Right lobe of liver (tissue), 6 donors: ENCODE measurements around the gene STPG3. TPM values are rescaled to one million over a fixed set of nuclear protein-coding genes. Genes with fewer than 3 reads are reported as not detected.

Source experiments
- ATAC-seq, 4 donors: fragments of 200-7000 bp; cut with Tn5 transposase; one replicate each; pipeline ENCODE4 v1.9.1; 2020; ENCODE audit warnings: mild to moderate bottlenecking in 4 of 4, moderate library complexity in 4 of 4
- DNase-seq, 3 donors: peaks; one replicate each; pipeline ENCODE4 v3.0.0-alpha.2; 2020
- H3K27ac ChIP-seq, 3 donors: fragments of 200-600 bp; one replicate each; pipeline ENCODE4 v1.8.0; 2022
- H3K27me3 ChIP-seq, 2 donors: fragments of 200-600 bp; one replicate each; pipeline ENCODE4 v1.8.0; 2022
- H3K36me3 ChIP-seq, 4 donors: fragments of 200-600 bp; sonication (generic) in 1 of 4; one replicate each; pipeline versions ENCODE4 v1.5.1 to v1.8.0; 2017 to 2022; ENCODE audit warnings: control low read depth in 1 of 4
- H3K4me1 ChIP-seq, 4 donors: fragments of 200-600 bp; sonication (generic) in 1 of 4; one replicate each; pipeline versions ENCODE4 v1.5.1 to v1.8.0; 2017 to 2022; ENCODE audit warnings: control low read depth in 1 of 4
- H3K4me3 ChIP-seq, 3 donors: fragments of 200-600 bp; one replicate each; pipeline ENCODE4 v1.8.0; 2022
- H3K9me3 ChIP-seq, 4 donors: fragments of 200-600 bp; sonication (generic) in 1 of 4; one replicate each; pipeline versions ENCODE4 v1.5.1 to v1.8.0; 2017 to 2022; ENCODE audit warnings: control low read depth in 1 of 4
- POLR2A ChIP-seq: fragments of 450-650 bp; IDR thresholded peaks from one replicate; pipeline ENCODE4 v1.6.1; 2017; ENCODE audit warnings: antibody characterized with exemption, mild to moderate bottlenecking
- WGBS: methylation state at CpG from one replicate; pipeline ENCODE4 v1.1.6; 2018; ENCODE audit warnings: low coverage, low lambda C conversion rate; ENCODE audit not compliant: insufficient coverage; ENCODE audit errors: missing lambda C conversion rate; 5-methylcytosine and 5-hydroxymethylcytosine counted together
- intact Hi-C, 2 donors: fragments of 100-400 bp; cut with DNase I; formaldehyde crosslinking; loops; one replicate each; pipeline versions ENCODE4 v1.11.2 to v1.14.1; 2022
- total RNA-seq, 6 experiments: library from RNA; depleted of rRNA in 2 of 6; stranded (reverse); fragments of >200 nt in 2 of 6; fragmentation: NEBNext Ultra II Directional in 3 of 6; extraction: Animal tissue kit (Norgen Biotek cat#: 25700) in 3 of 6; gene quantifications; one replicate each; pipeline versions ENCODE4 v1.1.0 to v1.2.4, GENCODE V29; 2016 to 2023
- TF ChIP-seq, protein P1 (sequence below), 4 donors: fragments of 200-600 bp in 3 of 4; fragments of 450-650 bp in 1 of 4; IDR thresholded peaks; one replicate each; pipeline versions ENCODE4 v1.5.1 to v1.8.0; 2016 to 2022; ENCODE audit warnings: antibody characterized with exemption in 4 of 4, mild to moderate bottlenecking in 2 of 4
- donor health status: DM: no; HTN: yes; CAD: no.
- donor health status: DM: no; HTN: no; CAD: no.
- donor health status: DM: no; HTN: no; CAD: no.
- donor health status: DM: no; HTN: yes; CAD: no.
- donor health status: DM: no; HTN: yes; CAD: no.

STPG3 gene
- total RNA-seq, 6 experiments from 2014 or later = not detected

DNA sequence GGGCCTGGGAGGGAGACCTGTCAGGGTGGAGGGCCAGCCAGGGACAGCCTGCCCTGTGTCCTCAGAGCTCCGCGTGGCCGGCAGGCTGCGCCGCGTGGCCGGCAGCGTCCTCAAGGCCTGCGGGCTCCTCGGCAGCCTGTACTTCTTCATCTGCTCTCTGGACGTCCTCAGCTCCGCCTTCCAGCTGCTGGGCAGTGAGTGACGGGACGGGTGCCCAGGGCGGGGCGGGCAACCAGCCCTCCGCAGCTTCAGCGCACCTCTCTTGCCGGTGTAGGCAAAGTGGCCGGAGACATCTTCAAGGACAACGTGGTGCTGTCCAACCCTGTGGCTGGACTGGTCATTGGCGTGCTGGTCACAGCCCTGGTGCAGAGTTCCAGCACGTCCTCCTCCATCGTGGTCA lies 18.6 kb upstream of the STPG3 start:
- Histone ChIP-seq H3K27ac (no peak overlapping the region), H3K27me3 (no peaks in the 10 kb centered on the region), H3K9me3 (no peaks in the 10 kb centered on the region), H3K36me3 (no peaks in the 10 kb centered on the region), H3K4me3 (no peak overlapping the region), H3K4me1 (peaks cover 0 to 6% (median 0%) of the 10 kb centered on the region in 4 donors)
- intact Hi-C loops = loop anchor here (5.0 to 10.0 kb wide), 4 partner anchors 48 to 115 kb away; partner anchors contain the start of genes ANAPC2 (in 1 of the 2) and SSNA1 (in 1 of the 2)
- no peak for DNase-seq
- ATAC-seq = no peak
- TF ChIP-seq, protein P1, sequence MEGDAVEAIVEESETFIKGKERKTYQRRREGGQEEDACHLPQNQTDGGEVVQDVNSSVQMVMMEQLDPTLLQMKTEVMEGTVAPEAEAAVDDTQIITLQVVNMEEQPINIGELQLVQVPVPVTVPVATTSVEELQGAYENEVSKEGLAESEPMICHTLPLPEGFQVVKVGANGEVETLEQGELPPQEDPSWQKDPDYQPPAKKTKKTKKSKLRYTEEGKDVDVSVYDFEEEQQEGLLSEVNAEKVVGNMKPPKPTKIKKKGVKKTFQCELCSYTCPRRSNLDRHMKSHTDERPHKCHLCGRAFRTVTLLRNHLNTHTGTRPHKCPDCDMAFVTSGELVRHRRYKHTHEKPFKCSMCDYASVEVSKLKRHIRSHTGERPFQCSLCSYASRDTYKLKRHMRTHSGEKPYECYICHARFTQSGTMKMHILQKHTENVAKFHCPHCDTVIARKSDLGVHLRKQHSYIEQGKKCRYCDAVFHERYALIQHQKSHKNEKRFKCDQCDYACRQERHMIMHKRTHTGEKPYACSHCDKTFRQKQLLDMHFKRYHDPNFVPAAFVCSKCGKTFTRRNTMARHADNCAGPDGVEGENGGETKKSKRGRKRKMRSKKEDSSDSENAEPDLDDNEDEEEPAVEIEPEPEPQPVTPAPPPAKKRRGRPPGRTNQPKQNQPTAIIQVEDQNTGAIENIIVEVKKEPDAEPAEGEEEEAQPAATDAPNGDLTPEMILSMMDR (IDR thresholded peaks at IDR 0.05) = no peak
- no peak for TF ChIP-seq POLR2A
- no CpG with 5 or more reads among the region's 24 CpGs for WGBS

DNA sequence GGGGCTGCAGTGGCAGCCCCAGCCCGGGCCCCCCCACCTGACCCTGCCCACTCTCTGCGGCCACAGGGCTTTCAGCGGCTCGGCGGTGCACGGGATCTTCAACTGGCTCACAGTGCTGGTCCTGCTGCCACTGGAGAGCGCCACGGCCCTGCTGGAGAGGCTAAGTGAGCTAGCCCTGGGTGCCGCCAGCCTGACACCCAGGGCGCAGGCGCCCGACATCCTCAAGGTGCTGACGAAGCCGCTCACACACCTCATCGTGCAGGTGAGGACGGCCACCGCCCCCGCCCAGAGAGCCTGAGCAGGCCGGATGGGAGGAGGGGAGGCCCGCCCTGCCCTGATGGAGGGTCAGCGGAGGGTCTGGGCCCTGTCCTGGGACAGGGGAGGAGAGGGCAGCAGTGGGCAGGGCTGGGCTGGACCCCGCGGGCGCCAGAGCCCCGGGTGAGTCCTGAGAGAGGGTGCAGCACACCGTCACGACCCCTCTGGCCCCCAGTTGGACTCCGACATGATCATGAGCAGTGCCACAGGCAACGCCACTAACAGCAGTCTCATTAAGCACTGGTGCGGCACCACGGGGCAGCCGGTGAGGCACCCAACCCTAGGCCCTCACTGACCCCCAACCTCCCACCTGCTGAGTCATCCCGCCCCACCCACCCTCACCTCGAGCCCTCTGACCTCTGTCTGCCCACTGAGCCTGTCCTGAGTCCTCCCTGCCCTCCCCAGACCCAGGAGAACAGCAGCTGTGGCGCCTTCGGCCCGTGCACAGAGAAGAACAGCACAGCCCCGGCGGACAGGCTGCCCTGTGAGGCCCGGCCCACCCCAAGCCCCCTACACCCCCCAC lies 17.7 kb upstream of the STPG3 start:
- H3K4me3 ChIP-seq = no peak overlapping the region
- ATAC-seq (no peak), DNase-seq (no peak)
- 31% methylated on average over 3 of the region's 40 CpGs for WGBS
- H3K9me3 ChIP-seq = no peaks in the 10 kb centered on the region
- H3K4me1 ChIP-seq = peaks cover 0 to 6% (median 0%) of the 10 kb centered on the region in 4 donors
- no peak overlapping the region for H3K27ac ChIP-seq
- no peaks in the 10 kb centered on the region for H3K36me3 ChIP-seq
- intact Hi-C loops = loop anchor here (5.0 to 10.0 kb wide), 4 partner anchors 49 to 116 kb away; partner anchors contain the start of genes ANAPC2 (in 1 of the 2) and SSNA1 (in 1 of the 2)
- TF ChIP-seq, protein P1 (IDR thresholded peaks at IDR 0.05) = no peak
- no peak for TF ChIP-seq POLR2A
- no peaks in the 10 kb centered on the region for H3K27me3 ChIP-seq

DNA sequence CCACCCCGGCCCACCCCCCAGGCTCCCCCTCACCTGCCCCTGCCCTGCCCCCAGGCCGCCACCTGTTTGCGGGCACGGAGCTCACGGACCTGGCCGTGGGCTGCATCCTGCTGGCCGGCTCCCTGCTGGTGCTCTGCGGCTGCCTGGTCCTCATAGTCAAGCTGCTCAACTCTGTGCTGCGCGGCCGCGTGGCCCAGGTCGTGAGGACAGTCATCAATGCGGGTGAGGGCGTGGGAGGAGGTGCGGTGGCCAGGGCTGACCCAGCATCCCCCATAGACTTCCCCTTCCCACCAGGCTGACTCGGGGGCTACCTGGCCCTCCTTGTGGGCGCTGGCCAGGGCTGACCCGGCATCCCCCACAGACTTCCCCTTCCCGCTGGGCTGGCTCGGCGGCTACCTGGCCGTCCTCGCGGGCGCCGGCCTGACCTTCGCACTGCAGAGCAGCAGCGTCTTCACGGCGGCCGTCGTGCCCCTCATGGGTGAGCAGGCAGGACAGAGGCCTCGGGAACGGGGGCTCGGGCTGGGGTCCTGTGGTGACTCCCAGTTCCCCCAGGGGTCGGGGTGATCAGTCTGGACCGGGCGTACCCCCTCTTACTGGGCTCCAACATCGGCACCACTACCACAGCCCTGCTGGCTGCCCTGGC lies 16.9 kb upstream of the STPG3 start:
- WGBS = 10% methylated on average over 2 of the region's 40 CpGs
- H3K9me3 ChIP-seq = no peaks in the 10 kb centered on the region
- H3K36me3 ChIP-seq = no peaks in the 10 kb centered on the region
- H3K4me3 ChIP-seq = no peak overlapping the region
- no peaks in the 10 kb centered on the region for H3K27me3 ChIP-seq
- no peak overlapping the region for H3K27ac ChIP-seq
- no peak for ATAC-seq
- peaks cover 0 to 6% (median 0%) of the 10 kb centered on the region in 4 donors for H3K4me1 ChIP-seq
- intact Hi-C loops = loop anchor here (5.0 to 10.0 kb wide), 4 partner anchors 49 to 117 kb away; partner anchors contain the start of genes ANAPC2 (in 1 of the 2) and SSNA1 (in 1 of the 2)
- TF ChIP-seq, protein P1 (IDR thresholded peaks at IDR 0.05) = no peak
- TF ChIP-seq POLR2A = no peak
- no peak for DNase-seq

DNA sequence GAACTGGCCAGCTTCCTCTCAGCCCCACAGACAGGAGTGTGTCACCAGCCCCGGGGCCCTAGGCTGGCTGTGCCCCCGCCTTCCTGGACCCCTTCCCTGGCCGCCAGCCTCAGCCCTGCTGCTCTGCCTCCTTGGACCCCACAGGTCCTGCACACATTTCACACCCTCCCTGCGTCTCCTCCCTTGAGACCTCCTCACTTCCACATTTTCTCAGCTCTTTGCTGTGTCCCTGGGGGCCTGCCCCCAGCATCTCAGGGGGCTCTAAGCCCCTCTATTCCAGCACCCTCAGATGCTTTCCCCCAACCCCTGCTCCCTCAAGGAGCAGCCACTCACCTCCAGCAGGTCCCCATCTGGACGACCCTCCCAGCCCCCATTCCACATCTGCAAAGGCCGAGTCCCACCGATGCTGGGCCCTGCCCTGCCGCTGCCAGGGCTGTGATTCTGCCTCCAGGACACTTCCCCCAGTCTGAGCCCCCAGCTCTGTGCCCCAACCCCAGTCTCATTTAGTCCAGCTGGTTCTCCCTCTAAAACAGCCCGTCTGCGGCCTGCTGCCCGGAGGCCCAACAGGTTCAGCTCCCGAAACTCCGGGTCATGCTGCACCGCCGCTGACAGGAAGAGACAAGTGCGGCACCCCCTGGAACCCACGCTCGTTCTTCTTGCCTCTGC lies 16.2 kb upstream of the STPG3 start:
- WGBS = 64% methylated on average over 9 of the region's 18 CpGs
- H3K36me3 ChIP-seq = no peaks in the 10 kb centered on the region
- no peak for TF ChIP-seq POLR2A
- TF ChIP-seq, protein P1 (IDR thresholded peaks at IDR 0.05) = no peak
- ATAC-seq = no peak
- H3K27me3 ChIP-seq = no peaks in the 10 kb centered on the region
- peaks cover 0 to 7% (median 0%) of the 10 kb centered on the region in 4 donors for H3K4me1 ChIP-seq
- no peak overlapping the region for H3K4me3 ChIP-seq
- no peak overlapping the region for H3K27ac ChIP-seq
- no peak for DNase-seq
- H3K9me3 ChIP-seq = no peaks in the 10 kb centered on the region
- intact Hi-C loops = loop anchor here (5.0 to 10.0 kb wide), 4 partner anchors 50 to 118 kb away; partner anchors contain the start of genes ANAPC2 (in 1 of the 2) and SSNA1 (in 1 of the 2)
